Keratinocyte (primary cell): ENCODE results near the gene SURF2. TPM values are rescaled to one million over a fixed set of nuclear protein-coding genes. Genes with fewer than 3 reads are reported as not detected.

Source experiments
- DNase-seq: peaks from one replicate; pipeline ENCODE4 v3.0.0-alpha.2; 2011; ENCODE audit warnings: low read depth, missing footprints, low spot score
- FAIRE-seq: peaks from 2 replicates; lab custom pipeline; 2011; peaks lifted over from hg19 to GRCh38; lab: Jason Lieb, UNC
- H2AFZ ChIP-seq: 2 replicates; pipeline ENCODE4 v1.6.0; 2012; ENCODE audit warnings: low read length, control low read depth, inconsistent platforms; ENCODE audit not compliant: control insufficient read depth
- H3K27ac ChIP-seq: 2 replicates; pipeline ENCODE4 v1.5.1; 2011; ENCODE audit warnings: low read length; ENCODE audit not compliant: control insufficient read depth, insufficient read depth
- H3K27me3 ChIP-seq: 3 replicates; pipeline ENCODE4 v1.6.0; 2011; ENCODE audit warnings: low read length; ENCODE audit not compliant: control insufficient read depth, insufficient read depth; ENCODE audit errors: extremely low read depth
- H3K36me3 ChIP-seq, 2 experiments: 2 replicates in 1 of 2; 3 replicates in 1 of 2; pipeline ENCODE4 v1.5.1; 2011; ENCODE audit warnings: low read length in 2 of 2, mild to moderate bottlenecking in 1 of 2; ENCODE audit not compliant: control insufficient read depth in 2 of 2, insufficient read depth in 2 of 2; ENCODE audit errors: extremely low read depth in 1 of 2
- H3K4me1 ChIP-seq: 3 replicates; pipeline ENCODE4 v1.5.1; 2011; ENCODE audit warnings: low read length; ENCODE audit not compliant: control insufficient read depth, insufficient read depth; ENCODE audit errors: extremely low read depth
- H3K4me2 ChIP-seq: 3 replicates; pipeline ENCODE4 v1.6.0; 2011; ENCODE audit warnings: low read depth, low read length; ENCODE audit not compliant: control insufficient read depth, insufficient read depth; ENCODE audit errors: extremely low read depth
- H3K4me3 ChIP-seq, 3 experiments: fragments of 200-600 bp in 1 of 3; sonication (generic) in 1 of 3; 2 replicates in 2 of 3; 3 replicates in 1 of 3; pipeline ENCODE4 v1.5.1; 2011 to 2016; ENCODE audit warnings: low read length in 3 of 3, mild to moderate bottlenecking in 3 of 3, control low read depth in 2 of 3, inconsistent platforms in 1 of 3, low read depth in 1 of 3, mixed read lengths in 1 of 3, mixed run types in 1 of 3, moderate library complexity in 1 of 3; ENCODE audit not compliant: control insufficient read depth in 2 of 3, insufficient read depth in 2 of 3; ENCODE audit errors: extremely low read depth in 1 of 3
- H3K79me2 ChIP-seq: 2 replicates; pipeline ENCODE4 v1.6.0; 2012; ENCODE audit warnings: low read length; ENCODE audit not compliant: control insufficient read depth, insufficient read depth
- H3K9ac ChIP-seq: 3 replicates; pipeline ENCODE4 v1.6.0; 2011; ENCODE audit warnings: low read length; ENCODE audit not compliant: control insufficient read depth, insufficient read depth; ENCODE audit errors: extremely low read depth
- H3K9me1 ChIP-seq: 3 replicates; pipeline ENCODE4 v1.6.0; 2011; ENCODE audit warnings: low read length; ENCODE audit not compliant: control insufficient read depth, insufficient read depth; ENCODE audit errors: extremely low read depth
- H3K9me3 ChIP-seq: 2 replicates; pipeline ENCODE4 v1.5.1; 2012; ENCODE audit warnings: low read depth, low read length; ENCODE audit not compliant: control insufficient read depth
- H4K20me1 ChIP-seq: 3 replicates; pipeline ENCODE4 v1.6.0; 2011; ENCODE audit warnings: low read length; ENCODE audit not compliant: control insufficient read depth, insufficient read depth; ENCODE audit errors: extremely low read depth
- EZH2 ChIP-seq: IDR thresholded peaks from one replicate; pipeline ENCODE4 v1.6.1; 2012; ENCODE audit warnings: inconsistent platforms, mild to moderate bottlenecking, low read length, moderate library complexity
- dilution Hi-C: fragments of 300-500 bp; cut with MboI; formaldehyde crosslinking; loops from one replicate; pipeline ENCODE4 v1.7.0; 2020; ENCODE audit warnings: low sequenced_read_pairs; ENCODE audit not compliant: extremely low pct_ligation_motif_present
- polyA plus RNA-seq, 5 experiments: library from polyadenylated mRNA; depleted of rRNA in 3 of 5; stranded (reverse) in 3 of 5; stranded (forward) in 1 of 5; unstranded in 1 of 5; fragments of >200 nt; gene quantifications; 1 replicate in 1 of 5; 2 replicates in 3 of 5; 3 replicates in 1 of 5; pipeline versions ENCODE4 v1.2.1 to v1.2.3, GENCODE V29; 2011 to 2012; ENCODE audit warnings: missing spikeins in 2 of 5, low read depth in 1 of 5, low replicate concordance in 1 of 5
- TF ChIP-seq, protein P1 (sequence below), 3 experiments: IDR thresholded peaks in 1 of 3; conservative IDR thresholded peaks in 1 of 3; optimal IDR thresholded peaks in 1 of 3; 2 replicates in 2 of 3; 3 replicates in 1 of 3; pipeline versions ENCODE3 to v1.5.1; 2011; ENCODE audit warnings: low read length in 3 of 3, mild to moderate bottlenecking in 3 of 3, moderate library complexity in 2 of 3, control low read depth in 1 of 3, inconsistent platforms in 1 of 3; ENCODE audit not compliant: insufficient read depth in 2 of 3; ENCODE audit errors: extremely low read depth in 1 of 3

The SURF2 gene
- polyA plus RNA-seq, 1 donor (not counting 4 experiments of a cell fraction or from before 2014, with no cell fraction given) = 28.2 TPM

DNA sequence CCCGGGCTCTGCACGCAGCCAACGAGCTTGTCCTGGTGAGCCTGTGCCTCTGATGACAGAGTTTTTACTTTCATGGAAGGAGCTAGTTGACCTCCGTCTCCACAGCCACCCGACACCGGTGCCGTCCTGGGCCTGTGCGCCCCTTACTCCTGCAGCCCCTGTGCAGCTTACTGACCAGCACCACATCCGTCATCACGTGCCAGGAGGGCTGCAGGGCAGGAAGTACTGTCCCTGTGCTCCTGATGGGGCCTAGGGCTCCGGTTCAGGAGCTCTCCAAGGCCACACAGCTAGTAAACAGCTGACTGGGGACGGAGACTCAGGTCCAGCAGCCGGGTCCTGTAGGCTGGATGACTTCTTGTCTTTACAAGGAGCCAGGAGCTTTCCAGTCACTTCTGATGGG, 30.0 kb downstream of the SURF2 start:
- H3K4me1 ChIP-seq = peaks cover 9% of the 10 kb centered on the region
- H3K9me1 ChIP-seq = no peaks in the 10 kb centered on the region
- DNase-seq = no peak
- H2AFZ ChIP-seq = no peak overlapping the region
- no peak overlapping the region for H3K4me3 ChIP-seq
- FAIRE-seq = no peak
- no peak overlapping the region for H3K4me2 ChIP-seq
- no peak for TF ChIP-seq EZH2
- TF ChIP-seq, protein P1, sequence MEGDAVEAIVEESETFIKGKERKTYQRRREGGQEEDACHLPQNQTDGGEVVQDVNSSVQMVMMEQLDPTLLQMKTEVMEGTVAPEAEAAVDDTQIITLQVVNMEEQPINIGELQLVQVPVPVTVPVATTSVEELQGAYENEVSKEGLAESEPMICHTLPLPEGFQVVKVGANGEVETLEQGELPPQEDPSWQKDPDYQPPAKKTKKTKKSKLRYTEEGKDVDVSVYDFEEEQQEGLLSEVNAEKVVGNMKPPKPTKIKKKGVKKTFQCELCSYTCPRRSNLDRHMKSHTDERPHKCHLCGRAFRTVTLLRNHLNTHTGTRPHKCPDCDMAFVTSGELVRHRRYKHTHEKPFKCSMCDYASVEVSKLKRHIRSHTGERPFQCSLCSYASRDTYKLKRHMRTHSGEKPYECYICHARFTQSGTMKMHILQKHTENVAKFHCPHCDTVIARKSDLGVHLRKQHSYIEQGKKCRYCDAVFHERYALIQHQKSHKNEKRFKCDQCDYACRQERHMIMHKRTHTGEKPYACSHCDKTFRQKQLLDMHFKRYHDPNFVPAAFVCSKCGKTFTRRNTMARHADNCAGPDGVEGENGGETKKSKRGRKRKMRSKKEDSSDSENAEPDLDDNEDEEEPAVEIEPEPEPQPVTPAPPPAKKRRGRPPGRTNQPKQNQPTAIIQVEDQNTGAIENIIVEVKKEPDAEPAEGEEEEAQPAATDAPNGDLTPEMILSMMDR (optimal IDR thresholded peaks at IDR 0.05 in 1 of 3, IDR thresholded peaks at IDR 0.05 in 1 of 3, conservative IDR thresholded peaks at IDR 0.05 in 1 of 3; ENCODE audit: extremely low read depth in 1 of 3, insufficient read depth in 2 of 3, low read length in 3 of 3) = no peak
- H3K79me2 ChIP-seq = no peaks in the 10 kb centered on the region
- no peak overlapping the region for H3K9ac ChIP-seq
- H3K36me3 ChIP-seq = no peaks in the 10 kb centered on the region
- no peaks in the 10 kb centered on the region for H3K27me3 ChIP-seq
- no peaks in the 10 kb centered on the region for H4K20me1 ChIP-seq
- no peaks in the 10 kb centered on the region for H3K9me3 ChIP-seq
- dilution Hi-C loops = no loop called here
- H3K27ac ChIP-seq = no peak overlapping the region

- DNase-seq = no peak
- H3K36me3 ChIP-seq = no peaks in the 10 kb centered on the region
- no peak overlapping the region for H3K9ac ChIP-seq
- no peak overlapping the region for H3K4me3 ChIP-seq
- TF ChIP-seq EZH2 = no peak
- TF ChIP-seq, protein P1 (optimal IDR thresholded peaks at IDR 0.05 in 1 of 3, IDR thresholded peaks at IDR 0.05 in 1 of 3, conservative IDR thresholded peaks at IDR 0.05 in 1 of 3; ENCODE audit: extremely low read depth in 1 of 3, insufficient read depth in 2 of 3, low read length in 3 of 3) = no peak
- peak overlapping the region; percentile 25 for H3K4me2 ChIP-seq
- H3K27ac ChIP-seq = no peak overlapping the region
- peaks cover 9% of the 10 kb centered on the region for H3K4me1 ChIP-seq
- H3K9me3 ChIP-seq = no peaks in the 10 kb centered on the region
- FAIRE-seq = peak; percentile 88
- H4K20me1 ChIP-seq = no peaks in the 10 kb centered on the region
- H3K79me2 ChIP-seq = no peaks in the 10 kb centered on the region
- dilution Hi-C loops = no loop called here
- peak overlapping the region; percentile 21 for H2AFZ ChIP-seq
- H3K9me1 ChIP-seq = no peaks in the 10 kb centered on the region
- H3K27me3 ChIP-seq = no peaks in the 10 kb centered on the region
Observed at GRCh38 chr9:133387680-133388079, 31.3 kb downstream of the SURF2 start.
